Measurements from ENCODE around the gene OXA1L.

DNA sequence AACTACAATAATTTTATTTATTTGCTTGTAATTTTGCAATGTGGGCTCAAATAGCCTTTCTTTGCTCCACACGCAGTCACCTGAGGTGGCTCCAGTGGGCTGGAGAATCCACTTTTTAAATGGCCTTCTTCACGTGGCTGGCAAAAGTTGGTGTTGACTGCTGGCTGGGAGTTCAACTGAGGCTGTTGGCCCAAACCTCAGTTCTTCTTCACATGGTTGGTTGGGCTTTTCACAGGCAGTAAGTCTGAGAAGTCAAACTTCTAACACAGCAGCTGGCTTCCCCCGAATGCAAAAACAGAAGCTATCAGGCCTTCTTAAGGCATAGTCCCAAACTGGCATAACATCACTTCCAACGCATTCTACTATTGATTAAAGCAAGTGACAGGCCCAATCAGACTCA lies 2.1 kb upstream of the OXA1L start:
- TF ChIP-seq, protein P1, sequence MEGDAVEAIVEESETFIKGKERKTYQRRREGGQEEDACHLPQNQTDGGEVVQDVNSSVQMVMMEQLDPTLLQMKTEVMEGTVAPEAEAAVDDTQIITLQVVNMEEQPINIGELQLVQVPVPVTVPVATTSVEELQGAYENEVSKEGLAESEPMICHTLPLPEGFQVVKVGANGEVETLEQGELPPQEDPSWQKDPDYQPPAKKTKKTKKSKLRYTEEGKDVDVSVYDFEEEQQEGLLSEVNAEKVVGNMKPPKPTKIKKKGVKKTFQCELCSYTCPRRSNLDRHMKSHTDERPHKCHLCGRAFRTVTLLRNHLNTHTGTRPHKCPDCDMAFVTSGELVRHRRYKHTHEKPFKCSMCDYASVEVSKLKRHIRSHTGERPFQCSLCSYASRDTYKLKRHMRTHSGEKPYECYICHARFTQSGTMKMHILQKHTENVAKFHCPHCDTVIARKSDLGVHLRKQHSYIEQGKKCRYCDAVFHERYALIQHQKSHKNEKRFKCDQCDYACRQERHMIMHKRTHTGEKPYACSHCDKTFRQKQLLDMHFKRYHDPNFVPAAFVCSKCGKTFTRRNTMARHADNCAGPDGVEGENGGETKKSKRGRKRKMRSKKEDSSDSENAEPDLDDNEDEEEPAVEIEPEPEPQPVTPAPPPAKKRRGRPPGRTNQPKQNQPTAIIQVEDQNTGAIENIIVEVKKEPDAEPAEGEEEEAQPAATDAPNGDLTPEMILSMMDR (IDR thresholded peaks at IDR 0.05; ENCODE audit: poor library complexity, severe bottlenecking), result no peak
- no peak for TF ChIP-seq EZH2 (IDR thresholded peaks at IDR 0.05; ENCODE audit: borderline replicate concordance, insufficient read depth, low read length, poor library complexity, severe bottlenecking)
- TF ChIP-seq RAD21 (conservative IDR thresholded peaks at IDR 0.05), result no peak
- no peak for TF ChIP-seq EP300 (conservative IDR thresholded peaks at IDR 0.05; ENCODE audit: poor library complexity, severe bottlenecking)
- no peak for TF ChIP-seq POLR2AphosphoS5 (IDR thresholded peaks at IDR 0.05)
